Kidney (tissue), 14 donors: ENCODE measurements around the gene NDUFS6. TPM values are rescaled to one million over a fixed set of nuclear protein-coding genes. Genes with fewer than 3 reads are reported as not detected.
A peak's percentile ranks its signal among the peaks of the same experiment; 100 is the strongest.

Experiments
- DNase-seq, 5 donors: peaks; one replicate each; pipeline ENCODE4 v3.0.0-alpha.2; 2013 to 2020
- FAIRE-seq: peaks from 2 replicates; lab custom pipeline; 2012; peaks lifted over from hg19 to GRCh38; lab: Jason Lieb, UNC
- H3K27ac ChIP-seq, 2 donors: one replicate each; pipeline ENCODE4 v1.7.0; 2013; ENCODE audit warnings: low read depth in 2 of 2, low read length in 2 of 2, inconsistent platforms in 1 of 2
- H3K27me3 ChIP-seq: one replicate; pipeline ENCODE4 v1.7.1; 2013; ENCODE audit warnings: low read length, inconsistent platforms; ENCODE audit not compliant: control insufficient read depth, insufficient read depth
- H3K36me3 ChIP-seq, 3 donors: one replicate each; pipeline versions ENCODE4 v1.7.0 to v1.7.1; 2013; ENCODE audit warnings: low read length in 3 of 3, control low read depth in 1 of 3, inconsistent platforms in 1 of 3; ENCODE audit not compliant: insufficient read depth in 3 of 3, control insufficient read depth in 2 of 3
- H3K4me1 ChIP-seq, 3 donors: one replicate each; pipeline versions ENCODE4 v1.7.0 to v1.7.1; 2013; ENCODE audit warnings: low read length in 3 of 3, inconsistent platforms in 1 of 3, low read depth in 1 of 3; ENCODE audit not compliant: control insufficient read depth in 2 of 3, insufficient read depth in 2 of 3
- H3K4me3 ChIP-seq, 3 donors: one replicate each; pipeline versions ENCODE4 v1.7.0 to v1.8.1; 2013; ENCODE audit warnings: low read length in 3 of 3, control low read depth in 1 of 3, inconsistent platforms in 1 of 3
- H3K9ac ChIP-seq, 3 donors: one replicate each; pipeline versions ENCODE4 v1.7.0 to v1.7.1; 2013; ENCODE audit warnings: low read length in 3 of 3, control low read depth in 1 of 3, inconsistent platforms in 1 of 3
- H3K9me3 ChIP-seq, 3 donors: one replicate each; pipeline versions ENCODE4 v1.7.0 to v1.7.1; 2013; ENCODE audit warnings: low read length in 3 of 3, control low read depth in 1 of 3, inconsistent platforms in 1 of 3; ENCODE audit not compliant: control insufficient read depth in 2 of 3, insufficient read depth in 1 of 3
- intact Hi-C: fragments of 100-400 bp; cut with DNase I; formaldehyde crosslinking; loops from one replicate; pipeline ENCODE4 v1.11.1; 2022
- polyA plus RNA-seq: library from polyadenylated mRNA; stranded (reverse); fragments of 350-450 nt; fragmentation: Illumina TruSeq; extraction: RNeasy Lipid Tissue Mini Kit (QIAGEN cat#74804); gene quantifications from one replicate; pipeline ENCODE4 v1.2.3, GENCODE V29; 2014; ENCODE audit warnings: low read depth, low replicate concordance; ENCODE audit not compliant: insufficient read depth
- total RNA-seq: library from RNA; stranded (reverse); fragmentation: NEBNext Ultra II Directional; extraction: Animal tissue kit (Norgen Biotek cat#: 25700); gene quantifications from one replicate; pipeline ENCODE4 v1.2.1, GENCODE V29; 2021
- TF ChIP-seq, protein P1 (sequence below): IDR thresholded peaks from 3 replicates; pipeline ENCODE4 v1.5.1; 2012; ENCODE audit warnings: mild to moderate bottlenecking, moderate library complexity, borderline replicate concordance; ENCODE audit not compliant: insufficient read depth; ENCODE audit errors: extremely low read depth
- donor health status: control.
- donor health status: control.
- donor health status: control.
- donor health status: control.
- donor health status: control.
- donor health status: DM: yes; HTN: yes; CAD: no.
- donor health status: Normal renal cell carcinoma (clear cell type).

Gene NDUFS6
- total and polyA plus RNA-seq, 2 donors from 2014 or later = 31.1 to 164 TPM

DNA sequence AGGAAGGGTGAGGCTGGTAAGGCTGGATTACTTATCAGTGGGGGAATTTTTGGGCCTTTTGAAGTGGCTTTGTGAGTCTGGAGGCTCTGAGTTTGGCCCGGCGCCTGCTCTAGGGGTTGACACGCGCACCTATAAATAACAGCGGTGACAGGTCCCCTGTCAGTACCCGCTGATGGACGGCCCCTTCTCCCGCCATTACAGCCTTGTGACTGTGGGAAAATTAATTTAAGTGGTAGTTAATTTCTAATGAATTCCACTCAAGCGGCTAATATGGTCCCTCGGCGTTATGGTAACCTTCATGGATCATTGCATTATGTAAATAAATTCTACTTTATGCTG, 18.0 kb upstream of the NDUFS6 start:
- FAIRE-seq (no peak), DNase-seq (peak; percentile 63 to 82 (median 71))
- peaks cover 0 to 5% (median 4%) of the 10 kb centered on the region in 3 donors for H3K4me1 ChIP-seq
- TF ChIP-seq, protein P1, sequence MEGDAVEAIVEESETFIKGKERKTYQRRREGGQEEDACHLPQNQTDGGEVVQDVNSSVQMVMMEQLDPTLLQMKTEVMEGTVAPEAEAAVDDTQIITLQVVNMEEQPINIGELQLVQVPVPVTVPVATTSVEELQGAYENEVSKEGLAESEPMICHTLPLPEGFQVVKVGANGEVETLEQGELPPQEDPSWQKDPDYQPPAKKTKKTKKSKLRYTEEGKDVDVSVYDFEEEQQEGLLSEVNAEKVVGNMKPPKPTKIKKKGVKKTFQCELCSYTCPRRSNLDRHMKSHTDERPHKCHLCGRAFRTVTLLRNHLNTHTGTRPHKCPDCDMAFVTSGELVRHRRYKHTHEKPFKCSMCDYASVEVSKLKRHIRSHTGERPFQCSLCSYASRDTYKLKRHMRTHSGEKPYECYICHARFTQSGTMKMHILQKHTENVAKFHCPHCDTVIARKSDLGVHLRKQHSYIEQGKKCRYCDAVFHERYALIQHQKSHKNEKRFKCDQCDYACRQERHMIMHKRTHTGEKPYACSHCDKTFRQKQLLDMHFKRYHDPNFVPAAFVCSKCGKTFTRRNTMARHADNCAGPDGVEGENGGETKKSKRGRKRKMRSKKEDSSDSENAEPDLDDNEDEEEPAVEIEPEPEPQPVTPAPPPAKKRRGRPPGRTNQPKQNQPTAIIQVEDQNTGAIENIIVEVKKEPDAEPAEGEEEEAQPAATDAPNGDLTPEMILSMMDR = no peak
- no peaks in the 10 kb centered on the region for H3K9me3 ChIP-seq
- intact Hi-C loops = no loop called here
- H3K36me3 ChIP-seq = no peaks in the 10 kb centered on the region
- no peak overlapping the region for H3K4me3 ChIP-seq
- no peaks in the 10 kb centered on the region for H3K27me3 ChIP-seq
- H3K9ac ChIP-seq = no peak overlapping the region
- H3K27ac ChIP-seq = peak overlapping the region in 1 of 2 donors; percentile 19

DNA sequence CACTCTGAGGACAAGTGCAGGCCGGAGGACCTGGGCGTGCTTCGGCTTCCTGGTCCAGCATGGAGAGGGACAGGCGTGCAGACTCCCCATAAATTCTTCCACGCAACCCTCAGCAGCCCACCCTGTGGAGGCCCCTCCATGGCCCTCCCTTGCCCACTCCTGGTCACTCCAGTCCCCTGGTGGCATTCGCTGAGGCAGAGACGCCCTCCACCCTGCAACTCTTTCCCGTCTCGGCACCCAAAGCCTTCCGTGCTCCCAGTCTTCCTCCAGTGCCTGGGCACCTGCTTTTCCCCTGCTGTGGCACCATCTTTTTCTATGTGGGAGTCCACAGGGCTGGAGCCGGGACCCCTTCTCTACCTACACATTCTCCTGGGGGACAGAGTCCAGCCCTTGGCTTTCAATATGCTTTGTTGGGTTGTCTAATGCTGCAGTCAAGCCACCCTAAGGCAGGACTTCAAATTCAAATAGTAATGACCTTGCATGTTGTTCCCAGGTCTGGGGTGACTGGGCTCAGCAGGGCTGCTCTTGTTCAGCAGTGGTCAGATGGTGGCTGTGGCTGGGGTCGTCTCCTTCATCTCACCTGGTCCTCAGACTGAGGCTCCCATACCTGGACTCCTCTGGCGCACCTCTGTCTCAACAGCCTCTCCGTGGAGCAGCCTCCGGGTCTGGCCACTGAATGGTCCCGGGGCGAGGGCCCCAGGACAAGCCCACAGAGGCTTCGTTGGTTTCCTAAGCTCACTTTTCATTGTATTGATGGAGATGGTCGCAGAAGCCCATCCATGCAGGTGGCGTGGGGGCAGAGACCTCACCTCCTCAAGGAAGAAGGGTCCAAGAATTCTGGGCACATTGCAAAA, 16.8 kb upstream of the NDUFS6 start:
- intact Hi-C loops = no loop called here
- peaks cover 0 to 5% (median 4%) of the 10 kb centered on the region in 3 donors for H3K4me1 ChIP-seq
- no peak overlapping the region for H3K9ac ChIP-seq
- no peaks in the 10 kb centered on the region for H3K36me3 ChIP-seq
- H3K27ac ChIP-seq = no peak overlapping the region
- H3K9me3 ChIP-seq = no peaks in the 10 kb centered on the region
- no peak overlapping the region for H3K4me3 ChIP-seq
- TF ChIP-seq, protein P1 = no peak
- no peaks in the 10 kb centered on the region for H3K27me3 ChIP-seq
- peak in 1 of 5 donors; percentile 54 for DNase-seq
- no peak for FAIRE-seq

DNA sequence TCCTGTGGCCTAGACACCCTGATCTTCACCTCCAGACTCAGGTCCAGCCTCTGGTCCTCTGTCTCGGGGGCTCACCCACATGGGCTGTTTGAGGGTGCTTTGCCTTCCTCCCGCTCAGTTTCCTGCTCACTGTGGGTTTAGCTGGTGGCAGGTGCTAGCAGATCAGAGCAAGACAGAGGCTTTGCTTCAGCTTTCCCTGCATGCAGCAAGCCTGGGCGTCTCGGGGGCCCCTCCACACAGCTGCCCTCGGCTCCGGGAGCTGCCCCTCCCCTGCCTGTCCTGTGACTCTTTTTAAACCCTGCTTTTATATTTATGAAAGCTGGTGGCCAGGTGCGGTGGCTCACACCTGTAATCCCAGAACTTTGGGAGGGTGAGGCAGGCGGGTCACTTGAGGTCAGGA, 16.1 kb upstream of the NDUFS6 start:
- DNase-seq (peak in 1 of 5 donors; percentile 41), FAIRE-seq (no peak)
- intact Hi-C loops = no loop called here
- H3K36me3 ChIP-seq = no peaks in the 10 kb centered on the region
- peaks cover 0 to 5% (median 4%) of the 10 kb centered on the region in 3 donors for H3K4me1 ChIP-seq
- H3K27me3 ChIP-seq = no peaks in the 10 kb centered on the region
- no peak overlapping the region for H3K4me3 ChIP-seq
- H3K9me3 ChIP-seq = no peaks in the 10 kb centered on the region
- no peak overlapping the region for H3K27ac ChIP-seq
- TF ChIP-seq, protein P1 = no peak
- H3K9ac ChIP-seq = no peak overlapping the region
